ENCODE data around the gene NAV3. TPM values are rescaled to one million over a fixed set of nuclear protein-coding genes. Genes with fewer than 3 reads are reported as not detected.

The NAV3 gene
- total and polyA plus RNA-seq, 4 donors, result 0.22 to 1.7 (median 0.71) TPM

DNA sequence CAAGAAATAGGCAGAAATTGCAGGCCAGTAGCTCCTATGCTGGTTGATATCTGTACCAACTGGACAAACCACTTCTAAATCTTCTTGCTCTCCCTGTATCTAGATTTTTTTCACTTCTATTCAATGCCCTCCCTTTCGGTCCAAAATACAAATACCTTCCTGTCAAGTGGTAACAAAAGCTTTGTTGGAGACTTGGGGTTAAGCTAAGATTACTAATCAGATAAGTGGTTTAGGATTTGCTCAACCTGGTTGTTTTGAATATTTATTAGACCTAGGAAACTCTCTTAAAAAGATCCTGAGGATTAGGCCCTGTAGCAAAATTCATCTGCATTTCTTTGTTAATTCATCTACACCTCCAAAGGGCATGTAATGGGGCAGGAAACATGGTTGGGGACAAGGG, 410.1 kb downstream of the NAV3 start:
- TF ChIP-seq JUND (IDR thresholded peaks at IDR 0.05), result no peak
- TF ChIP-seq, protein P1, sequence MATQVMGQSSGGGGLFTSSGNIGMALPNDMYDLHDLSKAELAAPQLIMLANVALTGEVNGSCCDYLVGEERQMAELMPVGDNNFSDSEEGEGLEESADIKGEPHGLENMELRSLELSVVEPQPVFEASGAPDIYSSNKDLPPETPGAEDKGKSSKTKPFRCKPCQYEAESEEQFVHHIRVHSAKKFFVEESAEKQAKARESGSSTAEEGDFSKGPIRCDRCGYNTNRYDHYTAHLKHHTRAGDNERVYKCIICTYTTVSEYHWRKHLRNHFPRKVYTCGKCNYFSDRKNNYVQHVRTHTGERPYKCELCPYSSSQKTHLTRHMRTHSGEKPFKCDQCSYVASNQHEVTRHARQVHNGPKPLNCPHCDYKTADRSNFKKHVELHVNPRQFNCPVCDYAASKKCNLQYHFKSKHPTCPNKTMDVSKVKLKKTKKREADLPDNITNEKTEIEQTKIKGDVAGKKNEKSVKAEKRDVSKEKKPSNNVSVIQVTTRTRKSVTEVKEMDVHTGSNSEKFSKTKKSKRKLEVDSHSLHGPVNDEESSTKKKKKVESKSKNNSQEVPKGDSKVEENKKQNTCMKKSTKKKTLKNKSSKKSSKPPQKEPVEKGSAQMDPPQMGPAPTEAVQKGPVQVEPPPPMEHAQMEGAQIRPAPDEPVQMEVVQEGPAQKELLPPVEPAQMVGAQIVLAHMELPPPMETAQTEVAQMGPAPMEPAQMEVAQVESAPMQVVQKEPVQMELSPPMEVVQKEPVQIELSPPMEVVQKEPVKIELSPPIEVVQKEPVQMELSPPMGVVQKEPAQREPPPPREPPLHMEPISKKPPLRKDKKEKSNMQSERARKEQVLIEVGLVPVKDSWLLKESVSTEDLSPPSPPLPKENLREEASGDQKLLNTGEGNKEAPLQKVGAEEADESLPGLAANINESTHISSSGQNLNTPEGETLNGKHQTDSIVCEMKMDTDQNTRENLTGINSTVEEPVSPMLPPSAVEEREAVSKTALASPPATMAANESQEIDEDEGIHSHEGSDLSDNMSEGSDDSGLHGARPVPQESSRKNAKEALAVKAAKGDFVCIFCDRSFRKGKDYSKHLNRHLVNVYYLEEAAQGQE (IDR thresholded peaks at IDR 0.05), result no peak
- TF ChIP-seq YY1 (IDR thresholded peaks at IDR 0.05), result no peak
- TF ChIP-seq, protein P2, sequence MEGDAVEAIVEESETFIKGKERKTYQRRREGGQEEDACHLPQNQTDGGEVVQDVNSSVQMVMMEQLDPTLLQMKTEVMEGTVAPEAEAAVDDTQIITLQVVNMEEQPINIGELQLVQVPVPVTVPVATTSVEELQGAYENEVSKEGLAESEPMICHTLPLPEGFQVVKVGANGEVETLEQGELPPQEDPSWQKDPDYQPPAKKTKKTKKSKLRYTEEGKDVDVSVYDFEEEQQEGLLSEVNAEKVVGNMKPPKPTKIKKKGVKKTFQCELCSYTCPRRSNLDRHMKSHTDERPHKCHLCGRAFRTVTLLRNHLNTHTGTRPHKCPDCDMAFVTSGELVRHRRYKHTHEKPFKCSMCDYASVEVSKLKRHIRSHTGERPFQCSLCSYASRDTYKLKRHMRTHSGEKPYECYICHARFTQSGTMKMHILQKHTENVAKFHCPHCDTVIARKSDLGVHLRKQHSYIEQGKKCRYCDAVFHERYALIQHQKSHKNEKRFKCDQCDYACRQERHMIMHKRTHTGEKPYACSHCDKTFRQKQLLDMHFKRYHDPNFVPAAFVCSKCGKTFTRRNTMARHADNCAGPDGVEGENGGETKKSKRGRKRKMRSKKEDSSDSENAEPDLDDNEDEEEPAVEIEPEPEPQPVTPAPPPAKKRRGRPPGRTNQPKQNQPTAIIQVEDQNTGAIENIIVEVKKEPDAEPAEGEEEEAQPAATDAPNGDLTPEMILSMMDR (IDR thresholded peaks at IDR 0.05; ENCODE audit: low read depth, low read length, missing input control), result no peak
- TF ChIP-seq SP1 (IDR thresholded peaks at IDR 0.05), result no peak
- TF ChIP-seq RAD21 (IDR thresholded peaks at IDR 0.05), result no peak
- no peak for TF ChIP-seq RXRA (IDR thresholded peaks at IDR 0.05)
- no peak for TF ChIP-seq HNF4G (IDR thresholded peaks at IDR 0.05)
- TF ChIP-seq EGR1 (IDR thresholded peaks at IDR 0.05; ENCODE audit: low read depth in 2 of 2), result no peak
- TF ChIP-seq HNF4A (conservative IDR thresholded peaks at IDR 0.05), result no peak
- 79% methylated on average over 1 of the region's 1 CpG for WGBS
- H3K9ac ChIP-seq (ENCODE audit: low read depth in 1 of 2, low read length in 2 of 2), result no peak overlapping the region
- H3K4me3 ChIP-seq (ENCODE audit: low read depth in 1 of 3, low read length in 3 of 3), result no peak overlapping the region
- H3K9me3 ChIP-seq (ENCODE audit: control insufficient read depth in 4 of 4, low read length in 3 of 4), result no peaks in the 10 kb centered on the region
- no peak for DNase-seq (ENCODE audit: low spot score)
- H3K36me3 ChIP-seq (ENCODE audit: control insufficient read depth in 4 of 4, insufficient read depth in 3 of 4, low read depth in 1 of 4, low read length in 3 of 4), result no peaks in the 10 kb centered on the region
- no peak overlapping the region for H3K27ac ChIP-seq (ENCODE audit: low read depth in 1 of 2, low read length in 2 of 2)
- H3K4me1 ChIP-seq (ENCODE audit: control insufficient read depth in 4 of 4, insufficient read depth in 4 of 4, low read length in 3 of 4), result no peaks in the 10 kb centered on the region
- H3K27me3 ChIP-seq (ENCODE audit: control insufficient read depth in 4 of 4, insufficient read depth in 4 of 4, low read length in 3 of 4), result no peaks in the 10 kb centered on the region

DNA sequence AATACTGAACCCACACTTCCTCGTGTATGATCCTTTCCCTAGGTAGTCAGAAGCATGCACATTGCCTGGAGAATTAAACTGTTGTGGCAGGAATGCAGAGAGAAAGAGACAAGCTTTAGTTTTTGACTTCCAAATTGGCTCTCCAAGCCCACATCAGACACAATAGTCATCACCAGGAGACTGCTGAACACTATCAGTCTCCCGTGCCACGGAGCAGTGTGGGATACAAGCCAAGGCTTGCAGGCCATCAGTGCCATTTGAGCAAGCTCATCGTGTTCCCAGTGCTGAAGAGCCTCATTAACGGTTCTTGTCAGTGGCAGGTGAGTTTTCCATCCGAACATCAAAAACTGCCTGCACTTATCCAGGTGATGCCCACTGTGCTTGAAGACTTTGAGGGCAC, 410.8 kb downstream of the NAV3 start:
- no peaks in the 10 kb centered on the region for H3K9me3 ChIP-seq (ENCODE audit: control insufficient read depth in 4 of 4, low read length in 3 of 4)
- no peak overlapping the region for H3K4me3 ChIP-seq (ENCODE audit: low read depth in 1 of 3, low read length in 3 of 3)
- WGBS, result 77% methylated on average over 6 of the region's 6 CpGs
- no peaks in the 10 kb centered on the region for H3K4me1 ChIP-seq (ENCODE audit: control insufficient read depth in 4 of 4, insufficient read depth in 4 of 4, low read length in 3 of 4)
- no peaks in the 10 kb centered on the region for H3K27me3 ChIP-seq (ENCODE audit: control insufficient read depth in 4 of 4, insufficient read depth in 4 of 4, low read length in 3 of 4)
- no peaks in the 10 kb centered on the region for H3K36me3 ChIP-seq (ENCODE audit: control insufficient read depth in 4 of 4, insufficient read depth in 3 of 4, low read depth in 1 of 4, low read length in 3 of 4)
- TF ChIP-seq GABPA (IDR thresholded peaks at IDR 0.05 in 1 of 2, conservative IDR thresholded peaks at IDR 0.05 in 1 of 2), result no peak
- TF ChIP-seq, protein P2 (IDR thresholded peaks at IDR 0.05; ENCODE audit: low read depth, low read length, missing input control), result no peak
- TF ChIP-seq, protein P1 (IDR thresholded peaks at IDR 0.05), result no peak
- no peak for TF ChIP-seq SP1 (IDR thresholded peaks at IDR 0.05)
- TF ChIP-seq, protein P3, sequence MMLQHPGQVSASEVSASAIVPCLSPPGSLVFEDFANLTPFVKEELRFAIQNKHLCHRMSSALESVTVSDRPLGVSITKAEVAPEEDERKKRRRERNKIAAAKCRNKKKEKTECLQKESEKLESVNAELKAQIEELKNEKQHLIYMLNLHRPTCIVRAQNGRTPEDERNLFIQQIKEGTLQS (IDR thresholded peaks at IDR 0.05), result no peak
- TF ChIP-seq JUND (IDR thresholded peaks at IDR 0.05), result no peak
- TF ChIP-seq YY1 (IDR thresholded peaks at IDR 0.05), result no peak
- no peak for TF ChIP-seq TAF1 (conservative IDR thresholded peaks at IDR 0.05)
- TF ChIP-seq EGR1 (IDR thresholded peaks at IDR 0.05; ENCODE audit: low read depth in 2 of 2), result no peak
- no peak for TF ChIP-seq NR2F2 (IDR thresholded peaks at IDR 0.05)
- no peak for TF ChIP-seq HNF4A (conservative IDR thresholded peaks at IDR 0.05)
- TF ChIP-seq FOXA1 (IDR thresholded peaks at IDR 0.05), result no peak
- H3K9ac ChIP-seq (ENCODE audit: low read depth in 1 of 2, low read length in 2 of 2), result no peak overlapping the region
- DNase-seq (ENCODE audit: low spot score), result no peak
- no peak overlapping the region for H3K27ac ChIP-seq (ENCODE audit: low read depth in 1 of 2, low read length in 2 of 2)
